Stimulated activated CD4-positive, alpha-beta T cell treated with anti-CD3 and anti-CD28 coated beads, Interleukin-1b, Interleukin-23, amount 100 ng/mL, for 1 hour (primary cell): ENCODE data around the gene INPP4B.

Experiments used
- DNase-seq, 2 donors: peaks; one replicate each; pipeline ENCODE4 v3.0.0-alpha.2; 2020; ENCODE audit warnings: low read depth in 2 of 2

INPP4B gene

GRCh38 chr4:142348613-142349021 is 497.5 kb downstream of the INPP4B start:
- DNase-seq = no peak

GRCh38 chr4:142347241-142347640 is 498.9 kb downstream of the INPP4B start:
- no peak for DNase-seq

GRCh38 chr4:142345924-142346323 is 500.2 kb downstream of the INPP4B start:
- no peak for DNase-seq

DNA sequence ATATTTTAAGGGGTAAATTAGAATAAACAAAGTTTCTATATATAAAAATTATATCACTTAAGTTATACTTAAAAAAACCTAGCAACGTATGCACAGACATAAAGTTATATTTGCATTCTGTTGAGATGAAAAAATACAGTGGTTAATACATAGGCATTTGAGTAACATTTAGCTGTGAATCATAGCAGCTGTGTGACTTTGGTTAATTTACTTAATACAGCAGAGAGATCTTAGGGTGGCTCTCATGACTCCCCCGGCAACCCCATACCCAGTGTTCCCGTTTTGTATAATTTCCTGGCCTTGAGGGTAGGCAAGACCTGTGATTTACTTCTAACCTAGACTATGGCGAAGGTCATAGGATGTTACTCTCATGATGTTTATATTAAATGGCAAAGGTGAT is 504.8 kb downstream of the INPP4B start:
- DNase-seq = no peak

DNA sequence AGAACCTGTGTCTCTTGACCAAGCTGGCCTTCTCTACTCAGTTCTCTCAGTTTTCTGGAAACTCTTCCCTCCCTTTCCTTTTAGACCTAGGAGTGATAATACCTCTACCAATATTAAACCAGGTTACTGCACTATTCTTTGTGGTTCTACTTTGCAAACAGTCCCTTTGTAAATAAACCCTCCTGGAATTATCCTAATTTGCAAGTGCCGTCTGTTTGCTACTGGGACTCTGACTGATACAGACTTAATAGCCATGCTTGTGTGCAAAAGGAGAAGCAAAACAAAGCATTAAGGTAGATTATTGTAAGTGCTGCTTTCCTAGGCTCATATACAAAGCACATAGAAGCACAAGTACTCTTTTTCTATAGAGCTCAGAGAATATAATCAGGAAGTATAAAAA is 507.0 kb downstream of the INPP4B start:
- no peak for DNase-seq

DNA sequence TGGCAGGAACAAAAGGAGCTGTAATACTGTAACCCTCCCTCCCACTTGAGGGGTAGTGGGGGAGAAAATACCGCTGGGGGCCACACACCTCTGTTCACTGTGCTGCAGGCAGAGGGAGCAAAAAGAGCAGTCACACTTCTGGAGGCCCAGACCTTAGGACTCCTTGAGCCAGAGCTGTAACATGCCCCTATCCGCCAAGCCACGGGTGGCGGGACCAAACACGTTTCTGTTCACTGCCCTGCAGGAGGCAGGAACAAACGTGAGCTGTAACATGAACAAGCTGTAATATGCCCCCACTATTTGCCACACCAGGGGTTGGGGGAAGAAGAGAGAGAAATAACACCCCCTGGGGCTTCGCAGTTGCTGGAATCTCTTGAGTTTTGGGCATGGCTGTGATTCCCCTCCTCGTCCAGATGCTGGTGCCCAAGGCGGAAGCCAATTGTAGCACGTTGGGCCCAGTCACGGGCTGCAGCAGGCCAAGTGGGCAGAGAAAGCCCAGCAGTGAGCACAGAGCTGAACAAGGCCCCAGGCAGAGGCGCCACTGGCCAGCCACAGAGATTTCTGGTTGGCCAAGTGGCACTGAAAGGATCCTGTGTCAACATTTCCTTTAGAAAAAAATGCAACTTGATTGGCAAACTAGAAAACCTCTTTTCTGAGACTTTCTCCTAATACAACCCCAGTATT is 509.7 kb downstream of the INPP4B start:
- no peak for DNase-seq

GRCh38 chr4:142334931-142335330 is 511.2 kb downstream of the INPP4B start:
- DNase-seq = no peak

DNA sequence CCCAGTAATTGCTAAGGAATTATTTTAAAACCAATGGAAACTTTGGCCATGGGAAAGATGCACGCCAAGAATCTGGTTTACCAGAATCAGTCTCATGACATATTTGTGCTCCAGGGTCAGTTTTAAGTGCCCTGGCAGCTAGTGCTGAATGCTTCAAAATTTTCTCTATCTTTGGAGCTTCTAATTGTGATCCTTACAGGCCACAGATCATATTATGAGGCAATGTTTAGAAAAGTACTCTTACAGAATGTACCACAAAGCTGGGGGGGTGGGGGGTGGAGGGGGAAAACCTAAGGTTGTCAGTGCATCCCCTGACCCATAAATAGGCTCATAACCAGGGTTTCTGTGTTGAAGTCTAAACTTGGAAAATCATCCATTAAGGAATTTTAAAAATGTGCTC is 514.5 kb downstream of the INPP4B start:
- no peak for DNase-seq

GRCh38 chr4:142331132-142331531 is 515.0 kb downstream of the INPP4B start:
- DNase-seq = no peak

DNA sequence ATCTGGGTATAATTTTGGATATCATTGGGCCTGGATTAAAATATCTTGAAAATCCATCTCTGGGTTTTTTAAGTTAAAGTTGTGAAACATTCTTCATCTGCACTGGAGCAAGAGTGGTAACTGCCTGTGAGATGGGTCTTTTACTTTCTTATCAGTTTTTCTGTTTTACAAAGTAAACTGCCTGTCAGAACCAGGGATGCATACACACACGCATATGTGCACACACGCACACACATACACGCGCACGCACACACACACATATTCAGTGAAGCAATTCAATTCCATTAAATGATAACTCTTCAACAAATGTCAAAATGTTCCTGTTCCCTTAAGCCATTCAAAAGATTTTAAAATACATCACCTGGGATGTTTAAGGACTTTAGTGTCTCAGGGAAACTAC is 515.8 kb downstream of the INPP4B start:
- DNase-seq = no peak

DNA sequence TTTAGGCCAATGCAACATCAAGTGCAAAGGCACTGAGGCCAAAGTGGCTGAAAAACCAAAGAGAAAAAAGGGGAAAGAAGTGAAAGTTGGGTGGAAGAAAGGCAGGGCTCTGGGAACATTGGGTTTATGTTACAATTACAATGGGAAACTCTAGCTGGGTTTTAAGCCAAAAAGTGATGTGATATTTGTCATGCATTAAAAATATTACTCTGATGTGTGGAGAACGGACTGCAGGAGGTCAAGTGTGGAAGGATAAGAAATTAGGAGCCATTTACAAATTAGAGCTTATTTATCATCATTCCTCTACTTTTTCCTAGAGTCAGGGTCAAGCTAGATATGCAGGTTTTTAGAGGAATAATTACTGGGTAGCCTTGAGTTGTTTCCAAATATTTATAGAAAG is 516.8 kb downstream of the INPP4B start:
- DNase-seq = no peak

GRCh38 chr4:142326181-142326580 is 519.9 kb downstream of the INPP4B start:
- DNase-seq = no peak

- DNase-seq = no peak
Measured at GRCh38 chr4:142324572-142324971, 521.5 kb downstream of the INPP4B start.

DNA sequence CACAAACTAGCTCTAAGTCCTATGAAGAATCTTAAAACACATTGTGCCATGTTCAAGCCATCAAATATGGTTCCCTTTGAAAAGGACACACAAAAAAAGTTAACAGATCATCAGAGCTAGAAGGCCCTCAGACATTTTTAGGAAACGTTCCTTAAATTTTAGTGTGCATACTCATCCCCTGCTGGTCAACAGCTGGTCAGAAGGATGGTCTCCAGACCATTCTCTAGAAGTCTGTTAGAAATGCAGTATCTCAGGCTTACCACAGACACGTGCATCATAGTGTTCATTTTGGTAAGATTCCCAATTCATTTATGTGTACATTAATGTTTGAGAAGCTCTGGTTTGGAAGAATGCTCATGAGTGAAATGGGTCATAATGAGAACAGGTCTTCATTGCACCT is 523.1 kb downstream of the INPP4B start:
- no peak for DNase-seq

- DNase-seq = no peak
Measured at GRCh38 chr4:142318280-142318679, 527.8 kb downstream of the INPP4B start.

GRCh38 chr4:142316913-142317312 is 529.2 kb downstream of the INPP4B start:
- no peak for DNase-seq

- DNase-seq = no peak
Measured at GRCh38 chr4:142316025-142316424, 530.1 kb downstream of the INPP4B start.

- DNase-seq = no peak
Measured at GRCh38 chr4:142314686-142315085, 531.4 kb downstream of the INPP4B start.

DNA sequence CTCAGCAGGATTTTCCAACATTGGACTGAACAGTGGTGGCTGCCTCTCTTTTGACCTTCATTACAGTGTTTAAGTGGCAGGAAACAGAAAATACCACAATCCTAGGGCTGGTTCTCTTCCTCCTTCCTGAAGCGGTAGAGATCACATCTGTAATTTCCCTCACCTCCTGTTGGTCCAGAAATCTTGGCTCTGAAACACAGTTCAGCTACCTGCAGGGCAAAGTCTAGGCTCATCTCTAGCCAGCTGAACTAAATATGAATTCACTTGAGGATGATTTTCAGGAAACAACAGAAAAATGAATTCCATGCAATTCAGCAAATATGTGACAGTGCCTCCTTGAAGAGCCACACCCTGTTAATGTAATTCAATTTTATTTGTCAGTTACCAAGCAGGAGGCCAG is 531.9 kb downstream of the INPP4B start:
- DNase-seq = no peak

GRCh38 chr4:142312391-142312790 is 533.7 kb downstream of the INPP4B start:
- no peak for DNase-seq

- DNase-seq = no peak
Measured at GRCh38 chr4:142311916-142312315, 534.2 kb downstream of the INPP4B start.

GRCh38 chr4:142309772-142310171 is 536.3 kb downstream of the INPP4B start:
- no peak for DNase-seq

DNA sequence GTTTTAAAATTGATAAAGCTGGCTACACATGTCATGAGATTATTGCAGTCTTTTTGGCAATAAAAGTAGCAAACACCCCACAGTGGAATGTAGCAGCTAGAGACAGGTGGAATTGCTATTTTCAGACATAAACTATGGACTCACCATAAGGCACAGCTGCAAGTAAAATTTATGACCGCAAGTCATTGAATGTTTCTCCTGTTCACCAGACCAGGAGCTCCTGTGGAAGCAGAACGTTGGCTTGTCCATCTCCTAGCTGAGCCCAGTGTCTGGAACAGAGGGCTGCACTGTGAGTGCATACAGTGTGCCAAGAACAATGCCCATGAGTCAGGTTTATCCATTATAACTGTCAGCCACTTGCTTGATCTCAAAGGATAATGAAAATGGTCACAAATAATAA is 538.2 kb downstream of the INPP4B start:
- DNase-seq = no peak

DNA sequence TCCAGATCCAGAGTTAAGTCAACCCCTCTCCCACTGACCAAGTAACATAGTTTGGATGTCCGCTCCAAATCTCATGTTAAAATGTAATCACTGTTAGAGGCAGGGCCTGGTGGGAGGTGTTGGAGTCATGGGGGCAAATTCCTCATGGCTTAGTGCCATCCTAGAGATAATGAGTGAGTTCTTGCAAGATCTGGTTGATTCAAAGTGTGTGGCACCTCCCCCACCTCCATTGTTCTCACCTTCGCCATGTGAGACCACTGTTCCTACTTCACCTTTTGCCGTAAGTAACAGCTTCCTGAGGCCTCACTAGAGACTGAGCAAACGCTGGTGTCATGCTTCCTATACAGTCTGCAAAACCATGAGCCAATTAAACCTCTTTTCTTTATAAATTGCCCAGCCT is 548.8 kb downstream of the INPP4B start:
- DNase-seq = no peak
